SK-N-SH (cell line): ENCODE measurements around the gene CD164L2. TPM values are rescaled to one million over a fixed set of nuclear protein-coding genes. Genes with fewer than 3 reads are reported as not detected.

ENCODE experiments used
- CTCF ChIA-PET: fragments of 300-600, 350-600 bp; formaldehyde crosslinking; extraction: SDS; loops from one replicate; lab custom pipeline; 2021; lab: Yijun Ruan, JAX
- POLR2A ChIA-PET: fragments of 350-600 bp; sonication (Branson Sonifier 250); formaldehyde crosslinking; extraction: SDS; loops from one replicate; lab custom pipeline; 2020; ENCODE audit warnings: antibody characterized with exemption, inconsistent platforms; lab: Yijun Ruan, JAX
- DNase-seq: peaks from one replicate; pipeline ENCODE4 v3.0.0; 2012
- H2AFZ ChIP-seq: fragments of 200-600 bp; sonication (generic); 2 replicates; pipeline ENCODE4 v1.8.1; 2016; ENCODE audit warnings: antibody characterized with exemption, mild to moderate bottlenecking, low read depth
- H3F3A ChIP-seq: fragments of 200-600 bp; sonication (generic); replicated peaks from 2 replicates; pipeline ENCODE3; 2016; ENCODE audit warnings: antibody characterized with exemption, mild to moderate bottlenecking; ENCODE audit not compliant: insufficient read depth
- H3K27ac ChIP-seq, 2 experiments: fragments of 200-500 bp in 1 of 2; fragments of 200-600 bp in 1 of 2; sonication (Bioruptor generic) in 1 of 2; sonication (generic), shearing (Covaris generic) in 1 of 2; 2 replicates each; pipeline versions ENCODE4 v1.5.1 to v1.6.1; 2014 to 2016; ENCODE audit warnings: low read depth in 2 of 2, inconsistent platforms in 1 of 2, low read length in 1 of 2, mild to moderate bottlenecking in 1 of 2, mixed read lengths in 1 of 2
- H3K27me3 ChIP-seq: fragments of 200-600 bp; sonication (generic), shearing (Covaris generic); 2 replicates; pipeline ENCODE4 v1.6.1; 2016; ENCODE audit warnings: mixed run types; ENCODE audit not compliant: insufficient read depth
- H3K36me3 ChIP-seq, 2 experiments: fragments of 200-500 bp in 1 of 2; fragments of 200-600 bp in 1 of 2; sonication (Bioruptor generic) in 1 of 2; sonication (generic) in 1 of 2; replicated peaks in 1 of 2; 2 replicates each; pipeline versions ENCODE3 to v1.5.1; 2014 to 2016; ENCODE audit warnings: low read length in 1 of 2, mild to moderate bottlenecking in 1 of 2; ENCODE audit not compliant: insufficient read depth in 2 of 2, control insufficient read depth in 1 of 2
- H3K4me1 ChIP-seq, 2 experiments: fragments of 200-500 bp in 1 of 2; fragments of 200-600 bp in 1 of 2; sonication (Bioruptor generic) in 1 of 2; sonication (generic), shearing (Covaris generic) in 1 of 2; 2 replicates each; pipeline versions ENCODE4 v1.5.1 to v1.6.1; 2014 to 2016; ENCODE audit warnings: low read depth in 1 of 2, low read length in 1 of 2, mixed run types in 1 of 2; ENCODE audit not compliant: insufficient read depth in 2 of 2, control insufficient read depth in 1 of 2
- H3K4me2 ChIP-seq: fragments of 200-600 bp; sonication (generic), shearing (Covaris generic); 2 replicates; pipeline ENCODE4 v1.6.1; 2017; ENCODE audit warnings: mixed run types
- H3K4me3 ChIP-seq, 2 experiments: fragments of 200-500 bp in 1 of 2; fragments of 200-600 bp in 1 of 2; sonication (Bioruptor generic) in 1 of 2; sonication (generic), shearing (Covaris generic) in 1 of 2; 2 replicates each; pipeline versions ENCODE4 v1.5.1 to v1.8.1; 2014 to 2016; ENCODE audit warnings: low read depth in 2 of 2, inconsistent platforms in 1 of 2, low read length in 1 of 2, mild to moderate bottlenecking in 1 of 2, mixed read lengths in 1 of 2, moderate library complexity in 1 of 2
- H3K79me2 ChIP-seq: fragments of 200-600 bp; sonication (generic); 2 replicates; pipeline ENCODE4 v1.8.1; 2017; ENCODE audit warnings: mild to moderate bottlenecking; ENCODE audit not compliant: insufficient read depth
- H3K9ac ChIP-seq: fragments of 200-600 bp; sonication (generic); 2 replicates; pipeline ENCODE4 v1.6.1; 2017; ENCODE audit warnings: mixed run types
- H3K9me2 ChIP-seq: fragments of 200-600 bp; sonication (generic); 2 replicates; pipeline ENCODE4 v1.6.1; 2017; ENCODE audit warnings: mixed run types
- H3K9me3 ChIP-seq: fragments of 200-600 bp; sonication (generic); 2 replicates; pipeline ENCODE4 v1.6.1; 2017; ENCODE audit warnings: mixed run types, mild to moderate bottlenecking, moderate library complexity
- H4K20me1 ChIP-seq: fragments of 200-600 bp; sonication (generic); 2 replicates; pipeline ENCODE4 v1.6.1; 2017; ENCODE audit warnings: mild to moderate bottlenecking, mixed run types; ENCODE audit not compliant: insufficient read depth
- ELF1 ChIP-seq: IDR thresholded peaks from 2 replicates; pipeline ENCODE4 v1.4.0; 2012
- EZH2phosphoT487 ChIP-seq: fragments of 200-600 bp; sonication (generic); IDR thresholded peaks from 2 replicates; pipeline ENCODE4 v1.6.1; 2017; ENCODE audit warnings: low read depth, mixed run types, mild to moderate bottlenecking, antibody characterized with exemption, moderate library complexity, borderline replicate concordance
- FOSL2 ChIP-seq: IDR thresholded peaks from 2 replicates; pipeline ENCODE4 v1.4.0; 2012; ENCODE audit warnings: low read depth, mild to moderate bottlenecking, moderate library complexity, borderline replicate concordance
- FOXJ3 ChIP-seq: sonication (generic); formaldehyde crosslinking; IDR thresholded peaks from 2 replicates; pipeline ENCODE4 v1.5.1; 2020; ENCODE audit warnings: mild to moderate bottlenecking, missing genetic modification reagents
- GABPA ChIP-seq: IDR thresholded peaks from 2 replicates; pipeline ENCODE4 v1.4.0; 2012; ENCODE audit warnings: low read depth, mild to moderate bottlenecking
- NFIC ChIP-seq: IDR thresholded peaks from 2 replicates; pipeline ENCODE4 v1.4.0; 2012; ENCODE audit warnings: borderline replicate concordance
- RFX5 ChIP-seq: IDR thresholded peaks from 2 replicates; pipeline ENCODE4 v1.6.1; 2012; ENCODE audit warnings: mild to moderate bottlenecking, improper control_type of control experiment, low read length
- TCF12 ChIP-seq: IDR thresholded peaks from 2 replicates; pipeline ENCODE4 v1.4.0; 2012
- TEAD4 ChIP-seq: IDR thresholded peaks from 2 replicates; pipeline ENCODE4 v1.4.0; 2012; ENCODE audit warnings: mild to moderate bottlenecking, borderline replicate concordance; ENCODE audit not compliant: insufficient read depth
- USF1 ChIP-seq: IDR thresholded peaks from 2 replicates; pipeline ENCODE4 v1.4.0; 2012; ENCODE audit warnings: low read depth, borderline replicate concordance
- WGBS: methylation state at CpG from one replicate; pipeline ENCODE4 v1.1.6; 2017; ENCODE audit warnings: low lambda C conversion rate; 5-methylcytosine and 5-hydroxymethylcytosine counted together
- polyA plus RNA-seq, 3 experiments: library from polyadenylated mRNA; depleted of rRNA; stranded (reverse); fragments of >200 nt; gene quantifications; 2 replicates each; pipeline ENCODE4 v1.2.3, GENCODE V29; 2012
- TF ChIP-seq, protein P1 (sequence below): IDR thresholded peaks from 2 replicates; pipeline ENCODE4 v1.6.1; 2012; ENCODE audit warnings: mild to moderate bottlenecking, low read depth, low read length, moderate library complexity
- TF ChIP-seq, protein P2 (sequence below): IDR thresholded peaks from 2 replicates; pipeline ENCODE4 v1.4.0; 2012; ENCODE audit warnings: low read depth

The CD164L2 gene
- polyA plus RNA-seq, 1 of the 3 experiments (the other 2 are of a cell fraction), result 0.05 TPM

- peak; percentile 51 for DNase-seq
- Histone ChIP-seq H3F3A (no peaks in the 10 kb centered on the region), H3K36me3 (no peaks in the 10 kb centered on the region), H3K9ac (no peak overlapping the region), H3K4me1 (peaks cover 0 to 10% of the 10 kb centered on the region in 2 experiments; a peak in 1 of 4 replicates), H3K27me3 (no peaks in the 10 kb centered on the region), H3K9me3 (no peaks in the 10 kb centered on the region), H3K9me2 (no peaks in the 10 kb centered on the region), H3K4me3 (no peak overlapping the region), H3K4me2 (no peak overlapping the region), H4K20me1 (no peaks in the 10 kb centered on the region), H3K27ac (peak overlapping the region in 1 of 2 experiments; percentile 26; a peak in 1 of 4 replicates), H3K79me2 (no peaks in the 10 kb centered on the region), H2AFZ (no peak overlapping the region)
- POLR2A ChIA-PET, result no interaction called here
- CTCF ChIA-PET, result interaction anchor here (0.5 to 20.0 kb wide), 7 partner anchors 10 to 223 kb away, joined by 3 to 731 read pairs (median 10); partner anchors contain the start of genes AHDC1 and MAP3K6
- WGBS, result 54% methylated on average over 7 of the region's 12 CpGs
- TF ChIP-seq TCF12 (peak; percentile 32; the same call in 1 of the 2 replicates), TEAD4 (no peak), NFIC (peak; percentile 9; the same call in 1 of the 2 replicates)
Measured at GRCh38 chr1:27380766-27381733, 2.1 kb downstream of the CD164L2 start.

GRCh38 chr1:27380224-27380623 lies 2.9 kb downstream of the CD164L2 start:
- Histone ChIP-seq H3K9me2 (no peaks in the 10 kb centered on the region), H3K79me2 (no peaks in the 10 kb centered on the region), H4K20me1 (no peaks in the 10 kb centered on the region), H2AFZ (no peak overlapping the region), H3F3A (no peaks in the 10 kb centered on the region), H3K4me1 (peaks cover 0 to 10% of the 10 kb centered on the region in 2 experiments; a peak in 1 of 4 replicates), H3K9me3 (no peaks in the 10 kb centered on the region), H3K36me3 (no peaks in the 10 kb centered on the region), H3K27ac (no peak overlapping the region), H3K9ac (no peak overlapping the region), H3K4me3 (no peak overlapping the region), H3K27me3 (no peaks in the 10 kb centered on the region), H3K4me2 (no peak overlapping the region)
- no peak for DNase-seq
- POLR2A ChIA-PET, result interaction anchor here (0.6 kb wide), 1 partner anchor 123 kb away, joined by 3 read pairs; no protein-coding TSS in a partner anchor
- WGBS, result no CpG with 5 or more reads among the region's 4 CpGs
- TF ChIP-seq, protein P1, sequence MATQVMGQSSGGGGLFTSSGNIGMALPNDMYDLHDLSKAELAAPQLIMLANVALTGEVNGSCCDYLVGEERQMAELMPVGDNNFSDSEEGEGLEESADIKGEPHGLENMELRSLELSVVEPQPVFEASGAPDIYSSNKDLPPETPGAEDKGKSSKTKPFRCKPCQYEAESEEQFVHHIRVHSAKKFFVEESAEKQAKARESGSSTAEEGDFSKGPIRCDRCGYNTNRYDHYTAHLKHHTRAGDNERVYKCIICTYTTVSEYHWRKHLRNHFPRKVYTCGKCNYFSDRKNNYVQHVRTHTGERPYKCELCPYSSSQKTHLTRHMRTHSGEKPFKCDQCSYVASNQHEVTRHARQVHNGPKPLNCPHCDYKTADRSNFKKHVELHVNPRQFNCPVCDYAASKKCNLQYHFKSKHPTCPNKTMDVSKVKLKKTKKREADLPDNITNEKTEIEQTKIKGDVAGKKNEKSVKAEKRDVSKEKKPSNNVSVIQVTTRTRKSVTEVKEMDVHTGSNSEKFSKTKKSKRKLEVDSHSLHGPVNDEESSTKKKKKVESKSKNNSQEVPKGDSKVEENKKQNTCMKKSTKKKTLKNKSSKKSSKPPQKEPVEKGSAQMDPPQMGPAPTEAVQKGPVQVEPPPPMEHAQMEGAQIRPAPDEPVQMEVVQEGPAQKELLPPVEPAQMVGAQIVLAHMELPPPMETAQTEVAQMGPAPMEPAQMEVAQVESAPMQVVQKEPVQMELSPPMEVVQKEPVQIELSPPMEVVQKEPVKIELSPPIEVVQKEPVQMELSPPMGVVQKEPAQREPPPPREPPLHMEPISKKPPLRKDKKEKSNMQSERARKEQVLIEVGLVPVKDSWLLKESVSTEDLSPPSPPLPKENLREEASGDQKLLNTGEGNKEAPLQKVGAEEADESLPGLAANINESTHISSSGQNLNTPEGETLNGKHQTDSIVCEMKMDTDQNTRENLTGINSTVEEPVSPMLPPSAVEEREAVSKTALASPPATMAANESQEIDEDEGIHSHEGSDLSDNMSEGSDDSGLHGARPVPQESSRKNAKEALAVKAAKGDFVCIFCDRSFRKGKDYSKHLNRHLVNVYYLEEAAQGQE, result no peak
- TF ChIP-seq FOXJ3 (CRISPR knock-in tag), result no peak
- no peak for TF ChIP-seq RFX5
- TF ChIP-seq TEAD4, result no peak
- TF ChIP-seq USF1, result no peak
- TF ChIP-seq, protein P2, sequence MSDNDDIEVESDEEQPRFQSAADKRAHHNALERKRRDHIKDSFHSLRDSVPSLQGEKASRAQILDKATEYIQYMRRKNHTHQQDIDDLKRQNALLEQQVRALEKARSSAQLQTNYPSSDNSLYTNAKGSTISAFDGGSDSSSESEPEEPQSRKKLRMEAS, result no peak
- no peak for TF ChIP-seq ELF1
- TF ChIP-seq EZH2phosphoT487, result no peak
- no peak for TF ChIP-seq TCF12
- TF ChIP-seq FOSL2, result no peak
- TF ChIP-seq GABPA, result no peak
- CTCF ChIA-PET, result interaction anchor here (0.5 to 13.1 kb wide), 5 partner anchors 8 to 79 kb away, joined by 3 to 154 read pairs (median 10); partner anchors contain the start of gene MAP3K6
